Spleen (tissue), 11 donors: ENCODE results near the gene KCNH4. TPM values are rescaled to one million over a fixed set of nuclear protein-coding genes. Genes with fewer than 3 reads are reported as not detected.

Source experiments
- DNase-seq: peaks from one replicate; pipeline ENCODE4 v3.0.0-alpha.2; 2020
- H3K27ac ChIP-seq, 8 donors: fragments of 200-600 bp; sonication (generic) in 7 of 8; 1 replicate in 4 of 8; 2 replicates in 4 of 8; pipeline versions ENCODE4 v1.5.0 to v1.8.0; 2016 to 2021; ENCODE audit warnings: inconsistent platforms in 4 of 8, mild to moderate bottlenecking in 4 of 8, moderate library complexity in 1 of 8
- H3K27me3 ChIP-seq, 7 donors: fragments of 200-600 bp; sonication (generic) in 6 of 7; replicated peaks in 1 of 7; 1 replicate in 4 of 7; 2 replicates in 3 of 7; pipeline versions ENCODE4 v1.5.0 to v1.8.0; 2016 to 2021; ENCODE audit warnings: inconsistent platforms in 3 of 7, mild to moderate bottlenecking in 1 of 7
- H3K36me3 ChIP-seq, 6 donors: fragments of 200-600 bp; sonication (generic) in 5 of 6; 1 replicate in 4 of 6; 2 replicates in 2 of 6; pipeline versions ENCODE4 v1.5.0 to v1.8.0; 2016 to 2021; ENCODE audit warnings: inconsistent platforms in 2 of 6
- H3K4me1 ChIP-seq, 6 donors: fragments of 200-600 bp; sonication (generic) in 5 of 6; 1 replicate in 3 of 6; 2 replicates in 3 of 6; pipeline versions ENCODE4 v1.5.0 to v1.8.0; 2016 to 2021; ENCODE audit warnings: inconsistent platforms in 3 of 6
- H3K4me3 ChIP-seq, 8 donors: fragments of 200-600 bp; sonication (generic) in 7 of 8; 1 replicate in 4 of 8; 2 replicates in 4 of 8; pipeline versions ENCODE4 v1.5.0 to v1.8.0; 2016 to 2021; ENCODE audit warnings: inconsistent platforms in 4 of 8, mild to moderate bottlenecking in 4 of 8, moderate library complexity in 2 of 8
- H3K9me3 ChIP-seq, 8 donors: fragments of 200-600 bp; sonication (generic) in 7 of 8; 1 replicate in 4 of 8; 2 replicates in 4 of 8; pipeline versions ENCODE4 v1.5.0 to v1.8.0; 2016 to 2021; ENCODE audit warnings: inconsistent platforms in 4 of 8
- CTCF ChIP-seq, 11 experiments: fragments of 200-600 bp in 7 of 11; fragments of 450-650 bp in 4 of 11; sonication (generic) in 4 of 11; IDR thresholded peaks in 8 of 11; conservative IDR thresholded peaks in 3 of 11; 1 replicate in 7 of 11; 2 replicates in 4 of 11; pipeline versions ENCODE4 v1.4.0 to v1.8.0; 2016 to 2021; ENCODE audit warnings: antibody characterized with exemption in 11 of 11, inconsistent platforms in 4 of 11, mild to moderate bottlenecking in 1 of 11
- POLR2A ChIP-seq, 3 donors: fragments of 450-650 bp; IDR thresholded peaks; one replicate each; pipeline ENCODE4 v1.5.1; 2017; ENCODE audit warnings: antibody characterized with exemption in 3 of 3, mild to moderate bottlenecking in 1 of 3
- POLR2AphosphoS5 ChIP-seq, 3 donors: sonication (generic); formaldehyde crosslinking; IDR thresholded peaks; one replicate each; pipeline ENCODE4 v1.5.1; 2017; ENCODE audit warnings: antibody characterized with exemption in 3 of 3
- WGBS, 5 donors: extraction: QIAGEN DNeasy Blood & Tissue Kit in 3 of 5; methylation state at CpG; one replicate each; pipeline versions ENCODE4 v1.1.5 to v1.1.7; 2013 to 2018; 5-methylcytosine and 5-hydroxymethylcytosine counted together
- intact Hi-C: fragments of 100-400 bp; cut with DNase I; formaldehyde crosslinking; loops from one replicate; pipeline ENCODE4 v1.15.0; 2023; ENCODE audit warnings: low total_unique reads
- polyA plus RNA-seq, 3 donors: library from polyadenylated mRNA; stranded (reverse); fragments of 200-250 nt; gene quantifications; one replicate each; pipeline ENCODE4 v1.2.1, GENCODE V29; 2013
- total RNA-seq, 7 donors: library from RNA; depleted of rRNA in 3 of 7; stranded (reverse); fragments of >200 nt in 3 of 7; fragmentation: NEBNext Ultra II Directional in 4 of 7; extraction: Animal tissue kit (Norgen Biotek cat#: 25700) in 4 of 7; gene quantifications; one replicate each; pipeline versions ENCODE4 v1.1.0 to v1.2.1, GENCODE V29; 2016 to 2021
- donor health status: healthy with polysubstance abuse.
- donor health status: DM: no; HTN: no; CAD: no; lungs with moderate emphysema.
- donor health status: DM: no; HTN: no; CAD: no.
- donor health status: Bipolar disorder and iron deficiency.
- donor health status: healthy.
- donor health status: DM: no; HTN: no; CAD: no.
- donor health status: DM: yes; HTN: yes; CAD: no.

Gene KCNH4
- total and polyA plus RNA-seq, 10 donors: 0.14 to 0.52 (median 0.24) TPM

DNA sequence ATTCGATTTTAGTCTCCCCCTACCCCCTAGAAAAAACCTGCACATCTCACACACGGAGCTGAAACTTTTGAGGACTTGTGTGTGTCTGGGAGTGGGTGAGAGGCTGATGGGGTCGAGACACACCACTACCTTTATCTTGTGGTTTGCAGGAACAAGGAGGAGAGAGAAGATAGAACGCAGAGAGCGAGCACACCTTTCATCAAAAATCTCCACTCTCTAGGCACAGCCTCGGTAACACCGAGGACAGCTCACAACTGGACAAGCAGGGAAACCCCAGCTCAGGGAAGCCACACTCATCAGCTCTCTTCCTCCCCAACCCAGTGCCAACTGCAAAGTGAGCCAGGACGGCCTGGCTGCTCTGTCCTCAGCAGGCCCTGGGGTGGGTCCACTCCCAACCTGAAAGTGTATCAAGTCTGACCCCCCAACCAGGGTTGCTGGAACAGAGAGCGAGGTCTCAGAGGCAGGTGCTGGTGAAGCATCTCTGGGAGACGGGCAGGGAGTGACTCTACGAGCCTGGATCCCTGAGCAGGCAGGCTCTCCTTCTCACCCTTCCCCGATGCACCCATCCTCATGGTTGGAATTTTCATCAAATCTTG, 18.6 kb upstream of the KCNH4 start:
- no peaks in the 10 kb centered on the region for H3K27me3 ChIP-seq
- 63 to 72% (median 72%) methylated on average over 12 of the region's 12 CpGs for WGBS, 5 donors
- H3K27ac ChIP-seq: peak overlapping the region in 7 of 8 donors; percentile 39 to 88 (median 78)
- intact Hi-C loops: no loop called here
- TF ChIP-seq POLR2AphosphoS5 (IDR thresholded peaks at IDR 0.05) (peak in 1 of 3 donors; percentile 28), POLR2A (IDR thresholded peaks at IDR 0.05) (no peak), CTCF (IDR thresholded peaks at IDR 0.05 in 8 of 11, conservative IDR thresholded peaks at IDR 0.05 in 3 of 11) (no peak)
- peaks cover 14 to 38% (median 24%) of the 10 kb centered on the region in 6 donors for H3K4me1 ChIP-seq
- no peak for DNase-seq
- H3K36me3 ChIP-seq: peaks cover 0 to 54% (median 38%) of the 10 kb centered on the region in 6 donors
- H3K9me3 ChIP-seq: no peaks in the 10 kb centered on the region
- H3K4me3 ChIP-seq: no peak overlapping the region

DNA sequence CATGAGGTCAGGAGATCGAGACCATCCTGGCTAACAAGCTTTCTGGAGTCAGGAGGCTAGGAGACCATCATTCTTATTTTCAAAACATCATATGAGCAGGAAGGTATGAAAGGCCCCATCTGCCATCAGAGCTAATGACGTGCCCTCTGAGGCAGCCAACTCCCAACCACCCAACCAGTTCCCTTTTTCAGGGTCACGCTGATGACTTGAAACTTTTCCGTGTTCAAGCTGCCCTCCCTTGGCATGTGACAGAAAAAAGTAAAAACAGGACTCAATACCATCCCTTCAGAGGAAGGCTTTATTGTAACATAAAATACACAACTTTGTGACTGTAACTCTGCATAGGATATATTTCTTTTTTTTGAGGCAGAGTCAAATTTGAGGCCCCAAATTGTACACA, 18.0 kb upstream of the KCNH4 start:
- H3K36me3 ChIP-seq: peaks cover 0 to 48% (median 32%) of the 10 kb centered on the region in 6 donors
- DNase-seq: peak; percentile 83
- H3K27ac ChIP-seq: peak overlapping the region; percentile 39 to 88 (median 76)
- H3K4me1 ChIP-seq: peaks cover 14 to 44% (median 26%) of the 10 kb centered on the region in 6 donors
- TF ChIP-seq CTCF (IDR thresholded peaks at IDR 0.05 in 8 of 11, conservative IDR thresholded peaks at IDR 0.05 in 3 of 11) (no peak), POLR2AphosphoS5 (IDR thresholded peaks at IDR 0.05) (peak in 1 of 3 donors; percentile 47), POLR2A (IDR thresholded peaks at IDR 0.05) (no peak)
- intact Hi-C loops: no loop called here
- H3K27me3 ChIP-seq: no peaks in the 10 kb centered on the region
- no peak overlapping the region for H3K4me3 ChIP-seq
- WGBS, 5 donors: 28 to 33% (median 31%) methylated on average over 4 of the region's 4 CpGs
- H3K9me3 ChIP-seq: no peaks in the 10 kb centered on the region

GRCh38 chr17:42197564-42198156, 16.7 kb upstream of the KCNH4 start:
- no peak for DNase-seq
- H3K27ac ChIP-seq: peak overlapping the region in 1 of 8 donors; percentile 82
- TF ChIP-seq CTCF (IDR thresholded peaks at IDR 0.05 in 8 of 11, conservative IDR thresholded peaks at IDR 0.05 in 3 of 11): no peak
- TF ChIP-seq POLR2AphosphoS5 (IDR thresholded peaks at IDR 0.05): no peak
- no peak for TF ChIP-seq POLR2A (IDR thresholded peaks at IDR 0.05)
- peaks cover 0 to 37% (median 24%) of the 10 kb centered on the region in 6 donors for H3K36me3 ChIP-seq
- peaks cover 24 to 56% (median 38%) of the 10 kb centered on the region in 6 donors for H3K4me1 ChIP-seq
- 92 to 98% (median 96%) methylated on average over 8 of the region's 8 CpGs for WGBS, 5 donors
- intact Hi-C loops: no loop called here
- no peak overlapping the region for H3K4me3 ChIP-seq
- H3K27me3 ChIP-seq: no peaks in the 10 kb centered on the region
- no peaks in the 10 kb centered on the region for H3K9me3 ChIP-seq
